ENCODE results near the gene SHMT2.
"Not testable (repeated sequence)": the region's sequence is repeated elsewhere in the genome, so short reads cannot be mapped to it uniquely, and the experiment has no call there.

SHMT2 gene

GRCh38 chr12:57276233-57276632 is 46.7 kb downstream of the SHMT2 start:
- Histone ChIP-seq H3K4me1 (ENCODE audit: insufficient read depth, low read length) (peaks cover 12% of the 10 kb centered on the region; the same call in 1 of the 2 replicates), H3K36me3 (ENCODE audit: insufficient read depth, low read length) (peaks cover 40% of the 10 kb centered on the region)
- H3K27ac ChIP-seq (ENCODE audit: low read depth, low read length): not testable (repeated sequence)

GRCh38 chr12:57276935-57277563 is 47.5 kb downstream of the SHMT2 start:
- Histone ChIP-seq H3K27ac (ENCODE audit: low read depth, low read length) (no peak overlapping the region), H3K9me3 (ENCODE audit: insufficient read depth, low read depth, low read length) (no peaks in the 10 kb centered on the region), H3K36me3 (ENCODE audit: insufficient read depth, low read length) (peaks cover 43% of the 10 kb centered on the region), H3K4me1 (ENCODE audit: insufficient read depth, low read length) (peaks cover 12% of the 10 kb centered on the region; the same call in 1 of the 2 replicates), H3K4me3 (ENCODE audit: low read length) (no peak overlapping the region), H3K27me3 (ENCODE audit: insufficient read depth, low read length) (no peaks in the 10 kb centered on the region), H3K9ac (ENCODE audit: low read depth, low read length) (no peak overlapping the region)
- 86% methylated on average over 3 of the region's 4 CpGs for WGBS

More at GRCh38 chr12:57276233-57276632, 46.7 kb downstream of the SHMT2 start:
- 94% methylated on average over 5 of the region's 6 CpGs for WGBS
- not testable (repeated sequence) for H3K27me3 ChIP-seq (ENCODE audit: insufficient read depth, low read length); H3K9ac ChIP-seq (ENCODE audit: low read depth, low read length); H3K9me3 ChIP-seq (ENCODE audit: insufficient read depth, low read depth, low read length); H3K4me3 ChIP-seq (ENCODE audit: low read length)

GRCh38 chr12:57278465-57279381 is 49.2 kb downstream of the SHMT2 start:
- Histone ChIP-seq H3K36me3 (ENCODE audit: insufficient read depth, low read length) (peaks cover 45% of the 10 kb centered on the region), H3K4me1 (ENCODE audit: insufficient read depth, low read length) (peaks cover 12% of the 10 kb centered on the region; the same call in 1 of the 2 replicates), H3K27me3 (ENCODE audit: insufficient read depth, low read length) (no peaks in the 10 kb centered on the region), H3K27ac (ENCODE audit: low read depth, low read length) (no peak overlapping the region), H3K9me3 (ENCODE audit: insufficient read depth, low read depth, low read length) (no peaks in the 10 kb centered on the region), H3K4me3 (ENCODE audit: low read length) (no peak overlapping the region), H3K9ac (ENCODE audit: low read depth, low read length) (no peak overlapping the region)
- 94% methylated on average over 15 of the region's 15 CpGs for WGBS

- no peaks in the 10 kb centered on the region for H3K9me3 ChIP-seq (ENCODE audit: insufficient read depth, low read depth, low read length)
- H3K36me3 ChIP-seq (ENCODE audit: insufficient read depth, low read length): peaks cover 45% of the 10 kb centered on the region
- H3K9ac ChIP-seq (ENCODE audit: low read depth, low read length): peak overlapping the region; percentile 32; the same call in 1 of the 2 replicates
- WGBS: 82% methylated on average over 9 of the region's 9 CpGs
- H3K27ac ChIP-seq (ENCODE audit: low read depth, low read length): peak overlapping the region; percentile 41
- no peak overlapping the region for H3K4me3 ChIP-seq (ENCODE audit: low read length)
- no peaks in the 10 kb centered on the region for H3K27me3 ChIP-seq (ENCODE audit: insufficient read depth, low read length)
- peaks cover 12% of the 10 kb centered on the region; the same call in 1 of the 2 replicates for H3K4me1 ChIP-seq (ENCODE audit: insufficient read depth, low read length)
Observed at GRCh38 chr12:57280211-57281062, 50.9 kb downstream of the SHMT2 start.

- H3K27ac ChIP-seq (ENCODE audit: low read depth, low read length); H3K9ac ChIP-seq (ENCODE audit: low read depth, low read length); H3K27me3 ChIP-seq (ENCODE audit: insufficient read depth, low read length); H3K9me3 ChIP-seq (ENCODE audit: insufficient read depth, low read depth, low read length); H3K4me3 ChIP-seq (ENCODE audit: low read length): not testable (repeated sequence)
- Histone ChIP-seq H3K36me3 (ENCODE audit: insufficient read depth, low read length) (peaks cover 49% of the 10 kb centered on the region), H3K4me1 (ENCODE audit: insufficient read depth, low read length) (peaks cover 12% of the 10 kb centered on the region; the same call in 1 of the 2 replicates)
- 98% methylated on average over 12 of the region's 12 CpGs for WGBS
Observed at GRCh38 chr12:57282073-57282472, 52.6 kb downstream of the SHMT2 start.

All from HUES64 (cell line).